AG10803 (cell line): Measurements from ENCODE around the gene SCRG1.

Source experiments
- DNase-seq: peaks from one replicate; pipeline ENCODE4 v3.0.0; 2010; ENCODE audit warnings: low read depth
- H3K4me3 ChIP-seq: 2 replicates; pipeline ENCODE4 v1.5.1; 2011; ENCODE audit warnings: mild to moderate bottlenecking, low read length, control low read depth
- TF ChIP-seq, protein P1 (sequence below): conservative IDR thresholded peaks from 2 replicates; pipeline ENCODE4 v1.5.1; 2011; ENCODE audit warnings: mild to moderate bottlenecking, low read length, control low read depth, inconsistent platforms

The SCRG1 gene

DNA sequence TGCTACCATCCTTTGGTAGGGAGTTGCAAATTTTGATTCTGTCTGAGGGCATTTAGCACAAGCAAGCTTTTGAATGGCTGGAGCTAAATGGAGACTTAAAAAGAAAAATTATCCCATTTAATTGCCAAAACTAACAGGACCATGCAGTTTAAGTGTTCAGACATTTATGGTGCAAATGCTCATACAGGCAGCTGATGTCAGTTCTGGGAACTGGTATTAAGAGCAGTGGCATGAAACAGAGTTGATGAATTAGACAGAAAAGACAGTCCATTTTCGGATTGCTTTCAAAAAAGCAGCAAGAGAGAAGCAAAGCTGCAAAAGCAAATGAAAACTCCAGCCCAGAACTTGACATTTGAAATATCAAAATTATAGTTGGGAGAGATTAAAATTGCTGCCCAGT is 1.3 kb downstream of the SCRG1 start:
- TF ChIP-seq, protein P1, sequence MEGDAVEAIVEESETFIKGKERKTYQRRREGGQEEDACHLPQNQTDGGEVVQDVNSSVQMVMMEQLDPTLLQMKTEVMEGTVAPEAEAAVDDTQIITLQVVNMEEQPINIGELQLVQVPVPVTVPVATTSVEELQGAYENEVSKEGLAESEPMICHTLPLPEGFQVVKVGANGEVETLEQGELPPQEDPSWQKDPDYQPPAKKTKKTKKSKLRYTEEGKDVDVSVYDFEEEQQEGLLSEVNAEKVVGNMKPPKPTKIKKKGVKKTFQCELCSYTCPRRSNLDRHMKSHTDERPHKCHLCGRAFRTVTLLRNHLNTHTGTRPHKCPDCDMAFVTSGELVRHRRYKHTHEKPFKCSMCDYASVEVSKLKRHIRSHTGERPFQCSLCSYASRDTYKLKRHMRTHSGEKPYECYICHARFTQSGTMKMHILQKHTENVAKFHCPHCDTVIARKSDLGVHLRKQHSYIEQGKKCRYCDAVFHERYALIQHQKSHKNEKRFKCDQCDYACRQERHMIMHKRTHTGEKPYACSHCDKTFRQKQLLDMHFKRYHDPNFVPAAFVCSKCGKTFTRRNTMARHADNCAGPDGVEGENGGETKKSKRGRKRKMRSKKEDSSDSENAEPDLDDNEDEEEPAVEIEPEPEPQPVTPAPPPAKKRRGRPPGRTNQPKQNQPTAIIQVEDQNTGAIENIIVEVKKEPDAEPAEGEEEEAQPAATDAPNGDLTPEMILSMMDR: no peak
- DNase-seq: no peak
- H3K4me3 ChIP-seq: no peak overlapping the region

DNA sequence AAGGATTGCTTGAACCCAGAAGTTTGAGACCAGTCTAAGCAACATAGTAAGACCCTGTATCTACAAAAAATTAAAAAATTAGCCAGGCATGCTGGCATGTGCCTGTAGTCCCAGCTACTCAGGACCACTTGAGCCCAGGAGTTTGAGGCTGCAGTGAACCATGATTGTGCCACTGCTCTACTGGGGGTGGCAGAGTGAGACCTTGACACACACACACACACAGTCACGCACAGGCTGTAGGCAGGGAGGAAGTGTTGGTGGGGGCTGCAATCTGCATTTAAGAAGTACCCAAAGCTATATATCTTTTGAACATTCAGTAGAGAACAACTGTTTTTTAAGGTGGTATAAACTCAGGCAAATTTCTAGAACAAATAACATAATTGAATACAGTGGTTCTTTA is 7.2 kb downstream of the SCRG1 start:
- DNase-seq: no peak
- H3K4me3 ChIP-seq: no peak overlapping the region
- TF ChIP-seq, protein P1: no peak

DNA sequence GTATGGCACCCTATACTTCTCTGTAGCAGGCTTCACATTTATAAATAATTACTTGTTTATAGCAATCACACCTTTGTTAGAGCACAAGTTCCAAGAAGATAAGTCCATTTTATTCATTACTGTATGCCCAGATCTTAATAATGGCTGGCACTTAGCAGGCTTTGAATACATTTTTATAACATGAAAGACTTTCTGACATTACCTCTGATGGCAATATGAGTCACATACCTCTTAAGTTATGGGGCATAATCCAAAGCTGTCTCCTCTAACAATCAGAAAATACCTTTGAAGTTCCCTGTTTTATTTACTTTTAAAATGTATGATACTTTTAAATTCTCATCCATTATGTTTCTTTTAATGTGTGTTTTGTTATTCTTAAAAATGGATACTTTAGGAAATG is 12.2 kb downstream of the SCRG1 start:
- DNase-seq: no peak
- TF ChIP-seq, protein P1: no peak
- H3K4me3 ChIP-seq: no peak overlapping the region

DNA sequence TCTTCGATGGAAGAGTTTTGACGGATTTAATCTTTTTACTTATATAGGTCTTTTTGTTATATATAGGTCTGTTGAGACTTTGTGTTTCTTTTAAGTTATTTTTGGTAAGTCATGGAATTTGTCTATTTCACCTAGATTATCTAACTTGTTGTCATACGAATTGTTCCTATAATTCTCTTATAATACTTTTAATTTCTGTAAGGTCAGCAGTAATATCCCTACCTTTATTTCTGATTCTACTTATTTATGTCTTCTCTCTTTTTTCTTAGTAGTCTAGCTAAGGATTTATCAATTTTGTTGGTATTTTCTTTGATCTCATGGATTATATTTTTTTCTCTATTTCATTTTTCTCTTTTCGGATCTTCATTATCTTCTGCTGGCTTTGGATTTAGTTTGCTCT is 16.6 kb downstream of the SCRG1 start:
- no peak for DNase-seq
- TF ChIP-seq, protein P1: no peak
- no peak overlapping the region for H3K4me3 ChIP-seq

DNA sequence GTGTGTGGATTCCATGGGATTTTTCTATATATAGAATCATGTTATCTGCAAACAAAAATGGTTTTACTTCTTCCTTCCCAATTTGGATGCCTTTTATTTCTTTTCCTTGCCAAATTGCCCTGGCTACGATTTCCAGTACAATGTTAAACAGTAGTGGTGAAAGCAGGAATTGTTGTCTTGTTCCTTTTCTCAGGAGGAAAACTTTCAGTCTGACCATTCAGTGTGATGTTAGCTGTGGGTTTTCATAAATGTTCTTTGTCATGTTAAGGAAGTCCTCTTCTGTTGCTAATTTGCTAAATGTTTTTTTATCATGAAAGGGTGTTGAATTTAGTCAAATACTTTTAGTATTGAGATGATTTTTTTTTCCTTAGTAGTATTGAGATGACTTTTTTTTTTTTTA is 17.3 kb downstream of the SCRG1 start:
- no peak overlapping the region for H3K4me3 ChIP-seq
- TF ChIP-seq, protein P1: no peak
- DNase-seq: no peak

DNA sequence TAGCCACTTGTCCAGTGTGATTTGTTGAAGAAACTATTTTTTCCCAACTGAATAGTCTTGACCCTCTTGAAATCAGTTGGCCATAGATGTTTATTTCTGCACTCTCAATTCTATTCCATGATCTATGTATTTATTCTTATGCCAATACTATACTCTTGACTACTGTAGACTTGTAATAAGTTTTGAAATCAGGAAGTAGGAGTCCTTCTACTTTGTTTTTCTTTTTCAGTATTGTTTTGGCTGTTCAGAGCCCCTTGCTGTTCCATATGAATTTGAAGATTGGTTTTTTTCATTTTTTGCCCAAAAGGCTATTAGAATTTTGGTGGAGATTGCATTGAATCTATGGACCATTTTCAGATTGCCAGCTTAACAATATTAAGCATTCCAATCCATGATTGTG is 17.9 kb downstream of the SCRG1 start:
- TF ChIP-seq, protein P1: no peak
- DNase-seq: no peak
- H3K4me3 ChIP-seq: no peak overlapping the region

DNA sequence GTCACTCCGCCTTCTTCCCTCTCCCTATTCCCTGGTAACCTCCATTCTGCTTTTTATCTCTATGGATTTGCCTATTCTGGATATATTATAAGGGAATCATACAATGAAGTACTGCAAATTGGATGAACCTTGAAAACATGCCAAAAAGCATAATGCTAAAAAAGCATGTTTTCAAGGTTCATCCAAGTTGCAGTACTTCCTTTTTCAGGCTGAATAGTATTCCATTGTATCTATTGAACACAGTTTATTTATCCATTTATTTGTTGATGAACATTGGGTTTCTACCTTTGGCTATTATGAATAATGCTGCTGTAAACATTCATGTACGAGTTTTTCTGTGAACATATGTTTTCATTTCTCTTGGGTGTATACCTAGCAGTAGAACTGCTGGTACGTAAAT is 19.0 kb downstream of the SCRG1 start:
- no peak overlapping the region for H3K4me3 ChIP-seq
- TF ChIP-seq, protein P1: no peak
- DNase-seq: no peak
